ENCODE data around the gene ZCCHC7. TPM values are rescaled to one million over a fixed set of nuclear protein-coding genes. Genes with fewer than 3 reads are reported as not detected.
A peak's percentile ranks its signal among the peaks of the same experiment; 100 is the strongest.

Gene ZCCHC7
- total and polyA plus RNA-seq, 9 of the 15 experiments (the other 6 are each of a cell fraction or from before 2014, with no cell fraction given), result 34.1 to 68.9 (median 48.8) TPM

DNA sequence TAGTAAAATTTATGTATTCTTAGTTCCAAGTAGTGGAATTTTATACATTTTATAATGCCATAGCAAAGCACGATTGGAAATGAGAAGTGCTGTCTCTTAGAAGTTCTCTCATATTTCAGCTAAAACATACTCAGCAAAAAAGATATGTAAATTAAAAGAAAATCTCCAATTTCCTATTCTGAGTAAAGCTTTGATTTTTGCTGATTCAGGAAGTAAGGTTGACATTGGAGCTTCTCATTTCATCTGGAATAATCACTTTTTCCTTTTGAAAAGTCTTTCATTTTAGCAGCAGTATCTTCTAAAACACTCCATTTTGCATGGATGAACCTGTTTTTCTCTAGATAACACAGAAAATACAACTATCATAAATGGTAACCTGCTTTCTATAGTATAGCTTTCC lies 121.0 kb downstream of the ZCCHC7 start (continued):
- no peak for TF ChIP-seq TEAD2 (tag; IDR thresholded peaks at IDR 0.05)
- TF ChIP-seq HCFC1 (IDR thresholded peaks at IDR 0.05; ENCODE audit: low read depth, low read length), result no peak
- TF ChIP-seq FOXJ3 (CRISPR knock-in tag; IDR thresholded peaks at IDR 0.05), result no peak
- no peak for TF ChIP-seq ZSCAN29 (IDR thresholded peaks at IDR 0.05)
- no peak for TF ChIP-seq TOE1 (IDR thresholded peaks at IDR 0.05; ENCODE audit: borderline replicate concordance)
- no peak for TF ChIP-seq TOE1 (CRISPR knock-in tag; IDR thresholded peaks at IDR 0.05; ENCODE audit: borderline replicate concordance, low read depth)
- peak; percentile 83 for TF ChIP-seq MAFK (IDR thresholded peaks at IDR 0.05; ENCODE audit: low read length)
- TF ChIP-seq PRDM10 (IDR thresholded peaks at IDR 0.05; ENCODE audit: partially characterized antibody), result no peak
- TF ChIP-seq C11orf30 (IDR thresholded peaks at IDR 0.05; ENCODE audit: low read depth), result peak; percentile 95
- no peak for TF ChIP-seq HDAC1 (IDR thresholded peaks at IDR 0.05)
- TF ChIP-seq ZNF316 (IDR thresholded peaks at IDR 0.05), result peak; percentile 97
- TF ChIP-seq CREBBP (IDR thresholded peaks at IDR 0.05; ENCODE audit: low read depth, low read length), result no peak
- peak; percentile 89 for TF ChIP-seq MAFF (IDR thresholded peaks at IDR 0.05; ENCODE audit: low read length)
- no peak for TF ChIP-seq MBD2 (IDR thresholded peaks at IDR 0.05; ENCODE audit: borderline replicate concordance, low read depth)
- no peak for TF ChIP-seq POLR3G (IDR thresholded peaks at IDR 0.05; ENCODE audit: extremely low read depth, insufficient read length, insufficient replicate concordance)
- TF ChIP-seq PTBP1 (IDR thresholded peaks at IDR 0.05; ENCODE audit: low read depth, low read length), result no peak
- TF ChIP-seq ZNF263 (CRISPR knock-in tag; IDR thresholded peaks at IDR 0.05; ENCODE audit: borderline replicate concordance), result no peak
- TF ChIP-seq SMAD2 (IDR thresholded peaks at IDR 0.05; ENCODE audit: low read depth, low read length), result no peak
